NT2/D1 (cell line): Measurements from ENCODE around the gene GALNT1.

ENCODE experiments used
- SUZ12 ChIP-seq: IDR thresholded peaks from 2 replicates; pipeline ENCODE4 v1.6.1; 2011; ENCODE audit not compliant: insufficient read length, insufficient read depth; ENCODE audit errors: extremely low read depth
- YY1 ChIP-seq: IDR thresholded peaks from 2 replicates; pipeline ENCODE4 v1.6.1; 2011; ENCODE audit not compliant: insufficient read length, insufficient read depth
- ZNF274 ChIP-seq: IDR thresholded peaks from 2 replicates; pipeline ENCODE4 v1.6.1; 2011; ENCODE audit warnings: mild to moderate bottlenecking, low read depth, low read length

DNA sequence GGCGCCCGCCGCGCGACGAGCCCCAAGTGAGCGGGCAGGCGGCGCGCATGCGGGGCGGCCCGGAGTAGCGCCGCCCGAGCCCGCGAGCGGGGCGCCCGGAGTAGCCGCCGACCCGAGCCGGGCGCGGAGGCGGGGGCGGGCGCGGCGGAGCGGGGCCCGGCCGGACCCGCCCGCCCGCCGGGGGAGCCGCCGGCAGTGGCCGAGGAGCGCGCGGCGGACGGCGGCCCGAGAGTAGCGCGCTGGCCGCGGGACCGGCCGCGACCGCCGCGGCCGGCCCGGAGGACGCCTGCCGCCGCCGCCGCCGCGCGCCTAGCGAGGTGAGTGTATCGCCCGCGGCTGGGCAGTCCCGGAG lies at the start of gene GALNT1:
- TF ChIP-seq YY1 (no peak), ZNF274 (no peak), SUZ12 (no peak)
